Neural progenitor cell (in vitro differentiated cells): ENCODE results near the gene NQO2. TPM values are rescaled to one million over a fixed set of nuclear protein-coding genes. Genes with fewer than 3 reads are reported as not detected.

ENCODE experiments used
- DNase-seq: peaks from one replicate; pipeline ENCODE4 v3.0.0-alpha.2; 2016; ENCODE audit warnings: low spot score
- H2AFZ ChIP-seq: fragments of 200-600 bp; sonication (generic); replicated peaks from 2 replicates; pipeline ENCODE4 v1.6.1; 2016; ENCODE audit warnings: antibody characterized with exemption
- H3F3A ChIP-seq: fragments of 200-600 bp; sonication (generic); 2 replicates; pipeline ENCODE4 v1.6.1; 2016; ENCODE audit warnings: antibody characterized with exemption, low read depth
- H3K27ac ChIP-seq: fragments of 200-600 bp; sonication (generic); 2 replicates; pipeline ENCODE4 v1.5.1; 2016; ENCODE audit warnings: mild to moderate bottlenecking
- H3K27me3 ChIP-seq: fragments of 200-600 bp; sonication (generic); 2 replicates; pipeline ENCODE4 v1.6.1; 2016; ENCODE audit warnings: mild to moderate bottlenecking, moderate library complexity
- H3K36me3 ChIP-seq: fragments of 200-600 bp; sonication (generic); 2 replicates; pipeline ENCODE4 v1.5.1; 2016
- H3K4me1 ChIP-seq: fragments of 200-600 bp; sonication (generic); 2 replicates; pipeline ENCODE4 v1.6.1; 2016; ENCODE audit warnings: mixed run types
- H3K4me2 ChIP-seq: fragments of 200-600 bp; sonication (generic); 2 replicates; pipeline ENCODE4 v1.6.1; 2016
- H3K4me3 ChIP-seq: fragments of 200-600 bp; sonication (generic); 2 replicates; pipeline ENCODE4 v1.5.1; 2016
- H3K79me2 ChIP-seq: fragments of 200-600 bp; sonication (generic); 2 replicates; pipeline ENCODE4 v1.6.1; 2016; ENCODE audit warnings: low read depth
- H3K9ac ChIP-seq: fragments of 200-600 bp; sonication (generic); 2 replicates; pipeline ENCODE4 v1.6.1; 2016
- H3K9me3 ChIP-seq: fragments of 200-600 bp; sonication (generic); 2 replicates; pipeline ENCODE4 v1.5.1; 2016; ENCODE audit warnings: low read depth
- H4K20me1 ChIP-seq: fragments of 200-600 bp; sonication (generic); 2 replicates; pipeline ENCODE4 v1.6.1; 2016; ENCODE audit warnings: low read depth
- H3K27ac Mint-ChIP-seq: 3 replicates; pipeline ENCODE4 v1.8.0; 2021; ENCODE audit warnings: mixed read lengths
- H3K27me3 Mint-ChIP-seq: 2 replicates; pipeline ENCODE4 v1.8.0; 2022; ENCODE audit warnings: low read depth, mild to moderate bottlenecking, inconsistent platforms, moderate library complexity, mixed read lengths; ENCODE audit not compliant: insufficient read depth
- H3K36me3 Mint-ChIP-seq: 3 replicates; pipeline ENCODE4 v1.8.0; 2021; ENCODE audit warnings: mixed read lengths
- H3K4me1 Mint-ChIP-seq: 3 replicates; pipeline ENCODE4 v1.8.0; 2021; ENCODE audit warnings: mixed read lengths
- H3K4me3 Mint-ChIP-seq: 3 replicates; pipeline ENCODE4 v1.8.0; 2021; ENCODE audit warnings: mild to moderate bottlenecking, moderate library complexity, mixed read lengths
- H3K9me3 Mint-ChIP-seq: 3 replicates; pipeline ENCODE4 v1.8.0; 2020; ENCODE audit warnings: mixed read lengths
- CTCF ChIP-seq: fragments of 200-600 bp; sonication (generic); IDR thresholded peaks from 2 replicates; pipeline ENCODE4 v1.5.1; 2017; ENCODE audit warnings: antibody characterized with exemption, mild to moderate bottlenecking
- EZH2 ChIP-seq: fragments of 200-600 bp; sonication (generic); IDR thresholded peaks from 2 replicates; pipeline ENCODE4 v1.6.1; 2017; ENCODE audit warnings: antibody characterized with exemption, mild to moderate bottlenecking, moderate library complexity
- EZH2phosphoT487 ChIP-seq: fragments of 200-600 bp; sonication (generic); IDR thresholded peaks from 2 replicates; pipeline ENCODE4 v1.6.1; 2017; ENCODE audit warnings: antibody characterized with exemption
- total RNA-seq: library from RNA; depleted of rRNA; stranded (reverse); fragments of >200 nt; gene quantifications from 2 replicates; pipeline ENCODE4 v1.2.3, GENCODE V29; 2015; ENCODE audit warnings: low replicate concordance

NQO2 gene
- total RNA-seq, 1 donor from 2014 or later, result 19.5 TPM

GRCh38 chr6:2988094-2988425, 11.6 kb upstream of the NQO2 start:
- no peaks in the 10 kb centered on the region for H3K9me3 ChIP-seq
- H3K27ac ChIP-seq, result peak overlapping the region; percentile 98
- TF ChIP-seq EZH2phosphoT487 (no peak), CTCF (no peak), EZH2 (no peak)
- H3K4me1 ChIP-seq, result peaks cover 37% of the 10 kb centered on the region
- H3K36me3 Mint-ChIP-seq, result no peaks in the 10 kb centered on the region
- H3K4me2 ChIP-seq, result peak overlapping the region; percentile 86
- peaks cover 43% of the 10 kb centered on the region for H3F3A ChIP-seq
- peak overlapping the region; percentile 75 for H2AFZ ChIP-seq
- no peaks in the 10 kb centered on the region for H4K20me1 ChIP-seq
- no peaks in the 10 kb centered on the region for H3K36me3 ChIP-seq
- peak overlapping the region; percentile 64 for H3K4me3 ChIP-seq
- H3K4me1 Mint-ChIP-seq, result peaks cover 59% of the 10 kb centered on the region
- no peaks in the 10 kb centered on the region for H3K27me3 ChIP-seq
- no peaks in the 10 kb centered on the region for H3K9me3 Mint-ChIP-seq
- DNase-seq, result no peak
- H3K27me3 Mint-ChIP-seq, result peaks cover 16% of the 10 kb centered on the region
- H3K27ac Mint-ChIP-seq, result peak overlapping the region; percentile 85
- H3K79me2 ChIP-seq, result no peaks in the 10 kb centered on the region
- no peak overlapping the region for H3K9ac ChIP-seq
- peak overlapping the region; percentile 95 for H3K4me3 Mint-ChIP-seq

- Mint-ChIP-seq H3K27ac (peak overlapping the region; percentile 100), H3K4me3 (peak overlapping the region; percentile 95), H3K4me1 (peaks cover 54% of the 10 kb centered on the region), H3K9me3 (no peaks in the 10 kb centered on the region), H3K36me3 (no peaks in the 10 kb centered on the region), H3K27me3 (peaks cover 16% of the 10 kb centered on the region)
- Histone ChIP-seq H3K27me3 (no peaks in the 10 kb centered on the region), H3F3A (peaks cover 43% of the 10 kb centered on the region), H3K79me2 (no peaks in the 10 kb centered on the region), H3K9ac (peak overlapping the region; percentile 54), H2AFZ (peak overlapping the region; percentile 75), H3K9me3 (no peaks in the 10 kb centered on the region), H3K27ac (peak overlapping the region; percentile 98), H4K20me1 (no peaks in the 10 kb centered on the region), H3K4me2 (peak overlapping the region; percentile 86), H3K36me3 (no peaks in the 10 kb centered on the region), H3K4me1 (peaks cover 37% of the 10 kb centered on the region), H3K4me3 (peak overlapping the region; percentile 64)
- TF ChIP-seq CTCF, result peak; percentile 83
- TF ChIP-seq EZH2, result no peak
- TF ChIP-seq EZH2phosphoT487, result no peak
- DNase-seq, result peak; percentile 94
These were observed 11.0 kb upstream of the NQO2 start for GRCh38 chr6:2988426-2989331.

GRCh38 chr6:2989332-2990247, 10.1 kb upstream of the NQO2 start:
- DNase-seq, result peak; percentile 96
- Histone ChIP-seq H2AFZ (peak overlapping the region; percentile 75), H3K4me3 (peak overlapping the region; percentile 64), H4K20me1 (no peaks in the 10 kb centered on the region), H3K27ac (peak overlapping the region; percentile 98), H3K9ac (peak overlapping the region; percentile 71), H3K27me3 (no peaks in the 10 kb centered on the region), H3K79me2 (no peaks in the 10 kb centered on the region), H3K4me2 (peak overlapping the region; percentile 86), H3K4me1 (peaks cover 36% of the 10 kb centered on the region), H3K36me3 (no peaks in the 10 kb centered on the region), H3K9me3 (no peaks in the 10 kb centered on the region), H3F3A (peaks cover 43% of the 10 kb centered on the region)
- Mint-ChIP-seq H3K27me3 (peaks cover 16% of the 10 kb centered on the region), H3K4me1 (peaks cover 51% of the 10 kb centered on the region), H3K27ac (peak overlapping the region; percentile 100), H3K36me3 (no peaks in the 10 kb centered on the region), H3K9me3 (no peaks in the 10 kb centered on the region), H3K4me3 (peak overlapping the region; percentile 91)
- no peak for TF ChIP-seq EZH2
- TF ChIP-seq EZH2phosphoT487, result no peak
- no peak for TF ChIP-seq CTCF
